ENCODE results near the gene TMEM187.

The TMEM187 gene

DNA sequence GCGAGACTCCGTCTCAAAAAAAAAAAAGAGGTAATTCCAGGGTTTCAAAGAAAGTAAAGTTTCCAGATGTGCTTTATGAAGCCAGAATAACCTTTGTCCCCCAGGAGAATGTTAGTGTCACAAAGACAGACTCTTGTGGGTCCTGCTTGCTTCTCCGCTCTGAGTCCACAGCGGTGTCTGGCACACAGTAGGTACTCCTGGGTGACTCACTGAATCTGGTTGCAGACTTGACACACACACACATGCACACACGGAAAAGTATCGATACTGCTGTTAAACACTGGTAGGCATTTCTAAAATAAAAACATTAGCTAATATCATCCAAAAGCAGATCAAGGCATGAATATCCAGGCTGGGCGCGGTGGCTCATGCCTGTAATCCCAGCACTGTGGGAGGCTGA is 22.9 kb downstream of the TMEM187 start:
- no peaks in the 10 kb centered on the region for H3K36me3 Mint-ChIP-seq (ENCODE audit: low read depth)
- H3K27me3 Mint-ChIP-seq (ENCODE audit: low read depth) = no peaks in the 10 kb centered on the region
- H3K27ac Mint-ChIP-seq = no peak overlapping the region
- peaks cover 7% of the 10 kb centered on the region for H3K9me3 Mint-ChIP-seq
- TF ChIP-seq, protein P1, sequence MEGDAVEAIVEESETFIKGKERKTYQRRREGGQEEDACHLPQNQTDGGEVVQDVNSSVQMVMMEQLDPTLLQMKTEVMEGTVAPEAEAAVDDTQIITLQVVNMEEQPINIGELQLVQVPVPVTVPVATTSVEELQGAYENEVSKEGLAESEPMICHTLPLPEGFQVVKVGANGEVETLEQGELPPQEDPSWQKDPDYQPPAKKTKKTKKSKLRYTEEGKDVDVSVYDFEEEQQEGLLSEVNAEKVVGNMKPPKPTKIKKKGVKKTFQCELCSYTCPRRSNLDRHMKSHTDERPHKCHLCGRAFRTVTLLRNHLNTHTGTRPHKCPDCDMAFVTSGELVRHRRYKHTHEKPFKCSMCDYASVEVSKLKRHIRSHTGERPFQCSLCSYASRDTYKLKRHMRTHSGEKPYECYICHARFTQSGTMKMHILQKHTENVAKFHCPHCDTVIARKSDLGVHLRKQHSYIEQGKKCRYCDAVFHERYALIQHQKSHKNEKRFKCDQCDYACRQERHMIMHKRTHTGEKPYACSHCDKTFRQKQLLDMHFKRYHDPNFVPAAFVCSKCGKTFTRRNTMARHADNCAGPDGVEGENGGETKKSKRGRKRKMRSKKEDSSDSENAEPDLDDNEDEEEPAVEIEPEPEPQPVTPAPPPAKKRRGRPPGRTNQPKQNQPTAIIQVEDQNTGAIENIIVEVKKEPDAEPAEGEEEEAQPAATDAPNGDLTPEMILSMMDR (IDR thresholded peaks at IDR 0.05; ENCODE audit: unreplicated experiment in 3 of 3) = no peak
- H3K4me1 Mint-ChIP-seq = no peaks in the 10 kb centered on the region
- no peak overlapping the region for H3K4me3 Mint-ChIP-seq

DNA sequence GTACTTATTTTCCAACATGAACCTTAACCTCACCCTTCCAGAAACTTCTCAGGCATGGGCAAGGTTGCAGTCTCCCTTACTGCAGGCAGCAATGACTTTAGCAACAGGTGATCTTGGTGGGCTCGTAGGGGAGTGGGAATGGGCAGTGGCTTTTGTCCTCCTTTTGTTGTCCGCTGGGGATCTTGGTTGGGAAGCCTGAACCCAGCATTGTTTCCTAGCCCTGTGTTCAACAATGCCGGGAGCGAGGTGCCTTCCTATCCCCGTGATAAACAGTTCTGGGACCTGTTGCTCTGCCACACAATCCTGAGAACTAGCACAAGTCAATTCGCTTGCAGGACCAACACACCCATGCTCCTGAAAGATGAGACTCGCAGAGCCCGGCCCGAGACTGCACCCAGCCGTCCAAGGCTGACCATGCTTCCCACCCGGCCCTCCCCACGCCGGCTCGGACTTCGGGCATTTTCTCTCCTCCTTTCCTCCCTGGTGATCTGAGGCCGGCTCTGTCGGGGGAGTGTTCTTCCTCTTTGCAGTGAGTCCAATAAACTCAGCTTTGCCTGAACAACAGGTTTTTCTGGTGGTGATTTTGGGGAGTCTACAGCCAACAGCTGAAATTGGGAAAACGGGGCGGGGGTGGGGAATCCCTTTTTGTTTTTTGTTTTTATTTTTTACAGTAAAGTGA is 26.9 kb downstream of the TMEM187 start:
- TF ChIP-seq, protein P1 (IDR thresholded peaks at IDR 0.05; ENCODE audit: unreplicated experiment in 3 of 3) = no peak
- Mint-ChIP-seq H3K9me3 (peaks cover 14% of the 10 kb centered on the region), H3K4me3 (no peak overlapping the region), H3K36me3 (ENCODE audit: low read depth) (no peaks in the 10 kb centered on the region), H3K4me1 (peaks cover 11% of the 10 kb centered on the region), H3K27me3 (ENCODE audit: low read depth) (no peaks in the 10 kb centered on the region), H3K27ac (peak overlapping the region; percentile 10 to 68 (median 50))

DNA sequence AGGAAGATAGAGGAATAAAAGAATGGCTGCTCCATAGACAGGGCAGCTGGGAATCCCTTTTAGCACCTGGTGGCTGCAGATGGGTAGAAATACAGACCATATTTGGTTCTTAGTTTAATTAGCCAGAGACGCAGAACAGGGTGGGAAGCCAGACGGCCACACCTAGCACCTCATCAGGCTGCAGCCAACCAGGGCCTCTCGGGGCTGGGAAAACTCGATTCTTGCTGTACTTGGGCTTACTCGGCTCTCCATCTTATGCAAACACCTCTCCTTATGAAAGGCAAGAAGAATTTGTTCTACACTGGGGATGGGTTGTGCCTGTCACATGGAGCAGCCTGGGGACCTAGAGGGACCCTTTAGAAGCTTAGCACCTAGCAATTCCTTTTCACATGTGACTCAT is 27.5 kb downstream of the TMEM187 start:
- peaks cover 14% of the 10 kb centered on the region for H3K9me3 Mint-ChIP-seq
- H3K27ac Mint-ChIP-seq = peak overlapping the region; percentile 10 to 68 (median 50)
- H3K4me3 Mint-ChIP-seq = no peak overlapping the region
- TF ChIP-seq, protein P1 (IDR thresholded peaks at IDR 0.05; ENCODE audit: unreplicated experiment in 3 of 3) = no peak
- no peaks in the 10 kb centered on the region for H3K27me3 Mint-ChIP-seq (ENCODE audit: low read depth)
- no peaks in the 10 kb centered on the region for H3K36me3 Mint-ChIP-seq (ENCODE audit: low read depth)
- H3K4me1 Mint-ChIP-seq = peaks cover 11% of the 10 kb centered on the region

DNA sequence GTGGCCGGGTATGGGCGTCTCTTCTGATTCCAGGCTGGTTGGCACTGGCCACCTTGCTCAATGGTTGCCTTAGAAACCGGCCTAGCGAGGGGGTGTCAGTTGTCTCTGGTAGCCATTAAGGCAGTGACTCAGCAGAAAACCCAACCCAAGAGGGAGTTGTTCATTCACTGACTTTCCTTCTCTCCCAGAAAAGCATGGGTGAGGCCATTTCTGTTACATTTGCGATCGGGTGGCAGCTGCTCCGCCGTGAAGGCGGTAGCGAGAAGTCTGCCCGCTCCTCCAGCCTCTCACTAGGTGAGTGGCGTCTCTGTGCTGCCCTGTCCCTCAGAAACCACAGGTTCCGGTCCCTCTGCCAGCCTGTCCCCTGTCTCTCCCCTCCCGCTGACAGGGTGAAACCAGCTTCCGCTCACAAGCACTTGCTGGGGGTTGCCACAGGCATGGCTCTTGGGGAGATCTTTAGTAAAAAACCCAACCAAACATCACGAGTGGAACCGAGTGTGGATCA is 29.7 kb downstream of the TMEM187 start:
- Mint-ChIP-seq H3K36me3 (ENCODE audit: low read depth) (peaks cover 5% of the 10 kb centered on the region), H3K27me3 (ENCODE audit: low read depth) (no peaks in the 10 kb centered on the region), H3K4me3 (no peak overlapping the region), H3K9me3 (peaks cover 14% of the 10 kb centered on the region), H3K27ac (peak overlapping the region in 2 of 3 experiments; percentile 48 to 67), H3K4me1 (peaks cover 11% of the 10 kb centered on the region)
- TF ChIP-seq, protein P1 (IDR thresholded peaks at IDR 0.05; ENCODE audit: unreplicated experiment in 3 of 3) = no peak

DNA sequence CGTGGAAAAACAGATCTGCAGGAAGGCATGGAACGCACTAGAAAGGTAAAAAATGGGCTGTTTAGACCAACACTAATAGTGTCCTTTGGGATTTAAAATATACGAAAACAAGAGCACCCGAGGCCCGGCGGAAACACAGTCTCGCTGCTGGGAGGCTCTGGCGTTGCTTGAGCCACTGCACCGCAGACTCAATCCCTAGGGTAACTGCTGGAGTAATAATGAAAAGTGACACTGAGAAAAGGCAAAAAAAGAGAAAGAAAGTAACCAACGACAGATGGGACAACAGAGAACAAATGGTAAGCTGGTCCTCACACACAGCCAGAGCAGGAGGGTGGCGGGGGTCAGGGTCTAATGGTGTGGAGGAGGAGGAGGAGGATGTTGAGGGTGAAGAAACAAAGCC is 31.8 kb downstream of the TMEM187 start:
- Mint-ChIP-seq H3K9me3 (peaks cover 14% of the 10 kb centered on the region), H3K4me1 (peaks cover 16% of the 10 kb centered on the region), H3K4me3 (no peak overlapping the region), H3K36me3 (ENCODE audit: low read depth) (peaks cover 13% of the 10 kb centered on the region), H3K27ac (peak overlapping the region in 1 of 3 experiments; percentile 9), H3K27me3 (ENCODE audit: low read depth) (no peaks in the 10 kb centered on the region)
- TF ChIP-seq, protein P1 (IDR thresholded peaks at IDR 0.05; ENCODE audit: unreplicated experiment in 3 of 3) = no peak

DNA sequence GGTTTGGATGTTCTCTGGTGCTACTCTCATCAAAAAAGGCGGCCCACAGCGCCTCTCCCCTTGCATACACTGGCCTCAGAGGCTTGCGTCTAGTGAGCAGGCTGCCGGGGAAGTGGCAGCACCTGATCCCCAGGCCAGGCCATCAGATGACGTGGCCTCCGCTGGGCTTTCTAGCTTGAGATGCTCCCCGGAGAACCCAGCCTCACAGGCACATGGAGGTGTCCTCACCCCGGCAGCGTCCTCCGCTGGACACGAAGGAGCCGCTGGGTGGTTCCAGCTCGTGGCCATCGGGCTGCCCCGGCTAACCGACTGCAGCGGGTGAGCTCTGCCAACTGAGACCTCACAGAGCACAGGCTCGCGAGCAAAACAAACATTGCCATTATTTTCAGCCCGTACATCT is 34.4 kb downstream of the TMEM187 start:
- Mint-ChIP-seq H3K4me1 (peaks cover 12% of the 10 kb centered on the region), H3K9me3 (peaks cover 13% of the 10 kb centered on the region), H3K4me3 (no peak overlapping the region), H3K27me3 (ENCODE audit: low read depth) (no peaks in the 10 kb centered on the region), H3K36me3 (ENCODE audit: low read depth) (peaks cover 13% of the 10 kb centered on the region), H3K27ac (no peak overlapping the region)
- TF ChIP-seq, protein P1 (IDR thresholded peaks at IDR 0.05; ENCODE audit: unreplicated experiment in 3 of 3) = no peak
